ENCODE results near the gene VENTX. TPM values are rescaled to one million over a fixed set of nuclear protein-coding genes. Genes with fewer than 3 reads are reported as not detected.

The VENTX gene
- total RNA-seq, 1 donor from 2014 or later: not detected

GRCh38 chr10:133259602-133259989 is 21.9 kb downstream of the VENTX start:
- Mint-ChIP-seq H3K9me3 (ENCODE audit: low read depth) (no peaks in the 10 kb centered on the region), H3K27me3 (ENCODE audit: low read depth) (peaks cover 4% of the 10 kb centered on the region)

GRCh38 chr10:133260895-133261725 is 23.5 kb downstream of the VENTX start:
- H3K27me3 Mint-ChIP-seq (ENCODE audit: low read depth): no peaks in the 10 kb centered on the region
- H3K4me3 Mint-ChIP-seq (ENCODE audit: unreplicated experiment): peak overlapping the region; percentile 62
- H3K36me3 Mint-ChIP-seq (ENCODE audit: low read depth): no peaks in the 10 kb centered on the region
- no peak overlapping the region for H3K27ac Mint-ChIP-seq (ENCODE audit: unreplicated experiment)
- no peak for TF ChIP-seq CTCF (IDR thresholded peaks at IDR 0.05)
- peaks cover 14% of the 10 kb centered on the region for H3K4me1 Mint-ChIP-seq (ENCODE audit: low read depth)
- DNase-seq (ENCODE audit: low spot score): no peak
- H3K9me3 Mint-ChIP-seq (ENCODE audit: low read depth): no peaks in the 10 kb centered on the region

More at GRCh38 chr10:133259602-133259989, 21.9 kb downstream of the VENTX start:
- Mint-ChIP-seq H3K27ac (ENCODE audit: unreplicated experiment) (peak overlapping the region; percentile 93), H3K36me3 (ENCODE audit: low read depth) (no peaks in the 10 kb centered on the region), H3K4me3 (ENCODE audit: unreplicated experiment) (no peak overlapping the region), H3K4me1 (ENCODE audit: low read depth) (peaks cover 14% of the 10 kb centered on the region)
- TF ChIP-seq CTCF (IDR thresholded peaks at IDR 0.05): no peak
- no peak for DNase-seq (ENCODE audit: low spot score)

- no peak for DNase-seq (ENCODE audit: low spot score)
- peak overlapping the region; percentile 68 for H3K4me3 Mint-ChIP-seq (ENCODE audit: unreplicated experiment)
- TF ChIP-seq CTCF (IDR thresholded peaks at IDR 0.05): no peak
Measured at GRCh38 chr10:133261726-133262325, 24.2 kb downstream of the VENTX start.

GRCh38 chr10:133262696-133263095 is 25.0 kb downstream of the VENTX start:
- TF ChIP-seq CTCF (IDR thresholded peaks at IDR 0.05): no peak
- Mint-ChIP-seq H3K36me3 (ENCODE audit: low read depth) (no peaks in the 10 kb centered on the region), H3K27me3 (ENCODE audit: low read depth) (no peaks in the 10 kb centered on the region), H3K9me3 (ENCODE audit: low read depth) (no peaks in the 10 kb centered on the region), H3K4me1 (ENCODE audit: low read depth) (peaks cover 14% of the 10 kb centered on the region), H3K27ac (ENCODE audit: unreplicated experiment) (no peak overlapping the region), H3K4me3 (ENCODE audit: unreplicated experiment) (peak overlapping the region; percentile 68)
- DNase-seq (ENCODE audit: low spot score): no peak

More at GRCh38 chr10:133261726-133262325, 24.2 kb downstream of the VENTX start:
- Mint-ChIP-seq H3K36me3 (ENCODE audit: low read depth) (no peaks in the 10 kb centered on the region), H3K27ac (ENCODE audit: unreplicated experiment) (no peak overlapping the region), H3K27me3 (ENCODE audit: low read depth) (no peaks in the 10 kb centered on the region), H3K4me1 (ENCODE audit: low read depth) (peaks cover 14% of the 10 kb centered on the region), H3K9me3 (ENCODE audit: low read depth) (no peaks in the 10 kb centered on the region)

- no peak for TF ChIP-seq CTCF (IDR thresholded peaks at IDR 0.05)
- H3K27ac Mint-ChIP-seq (ENCODE audit: unreplicated experiment): no peak overlapping the region
- peaks cover 14% of the 10 kb centered on the region for H3K4me1 Mint-ChIP-seq (ENCODE audit: low read depth)
- no peak for DNase-seq (ENCODE audit: low spot score)
- H3K36me3 Mint-ChIP-seq (ENCODE audit: low read depth): no peaks in the 10 kb centered on the region
- no peaks in the 10 kb centered on the region for H3K9me3 Mint-ChIP-seq (ENCODE audit: low read depth)
- H3K4me3 Mint-ChIP-seq (ENCODE audit: unreplicated experiment): no peak overlapping the region
- no peaks in the 10 kb centered on the region for H3K27me3 Mint-ChIP-seq (ENCODE audit: low read depth)
Measured at GRCh38 chr10:133263674-133264073, 26.0 kb downstream of the VENTX start.

Data from chondrocyte (in vitro differentiated cells).